Measurements from ENCODE around the gene ZFC3H1.

The ZFC3H1 gene

DNA sequence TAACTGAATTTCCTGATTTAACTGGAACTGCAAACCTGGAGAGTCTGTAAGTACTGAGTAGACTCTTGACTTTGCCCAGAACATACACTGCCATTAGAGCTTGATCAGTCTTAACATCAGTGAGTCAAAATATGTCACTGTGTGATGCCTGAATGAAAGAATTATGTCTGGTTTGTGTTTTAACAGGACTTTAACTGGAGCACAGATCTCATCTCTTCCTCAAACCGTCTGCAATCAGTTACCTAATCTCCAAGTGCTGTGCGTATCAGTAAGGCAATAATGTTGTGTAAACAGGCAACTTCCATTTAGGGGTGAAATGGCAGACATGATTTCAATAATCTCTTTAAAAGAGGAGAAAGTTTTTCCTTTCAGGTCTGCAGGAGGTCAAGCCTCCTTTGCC lies 97.0 kb downstream of the ZFC3H1 start:
- peak; percentile 60 for ATAC-seq
- 0 out of 2 replicates have a peak, but pooled peaks have one; percentile 25 for TF ChIP-seq ESRRG (CRISPR knock-in tag; IDR thresholded peaks at IDR 0.05)
- TF ChIP-seq TCF4 (CRISPR knock-in tag; IDR thresholded peaks at IDR 0.05; ENCODE audit: borderline replicate concordance), result peak; percentile 62; the same call in 1 of the 2 replicates
- peak; percentile 49; the same call in 1 of the 2 replicates for TF ChIP-seq ISL1 (CRISPR knock-in tag; IDR thresholded peaks at IDR 0.05)
- TF ChIP-seq TOX (CRISPR knock-in tag; IDR thresholded peaks at IDR 0.05; ENCODE audit: borderline replicate concordance), result no peak
- peak; percentile 80; the same call in 1 of the 2 replicates for TF ChIP-seq TSHZ2 (CRISPR knock-in tag; IDR thresholded peaks at IDR 0.05)

DNA sequence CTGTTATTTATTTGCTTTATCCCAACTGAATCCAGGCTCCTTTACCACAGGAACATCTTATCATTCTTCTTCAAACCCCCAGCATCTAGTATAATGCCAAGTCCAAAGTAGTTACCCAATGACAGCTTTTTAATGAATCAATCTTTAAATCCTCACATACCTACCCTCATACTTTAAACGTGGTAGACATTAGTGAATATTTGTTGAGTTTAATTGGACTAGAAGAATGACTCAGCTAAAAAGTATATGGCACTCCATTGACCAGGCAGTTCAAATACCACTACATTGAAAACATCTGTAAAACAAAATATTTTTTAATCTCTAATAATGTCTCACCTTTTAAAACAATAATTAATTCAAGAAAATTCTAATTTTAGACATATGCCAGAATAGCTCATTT lies 98.1 kb downstream of the ZFC3H1 start:
- peak; percentile 50 for ATAC-seq
- TF ChIP-seq ESRRG (CRISPR knock-in tag; IDR thresholded peaks at IDR 0.05) (no peak), ZFP30 (CRISPR knock-in tag; IDR thresholded peaks at IDR 0.05) (no peak), ZFP3 (CRISPR knock-in tag; IDR thresholded peaks at IDR 0.05) (no peak), PPARA (CRISPR knock-in tag; IDR thresholded peaks at IDR 0.05; ENCODE audit: borderline replicate concordance) (no peak), ARNTL (CRISPR knock-in tag; IDR thresholded peaks at IDR 0.05; ENCODE audit: borderline replicate concordance, low read depth) (no peak), SNAI2 (CRISPR knock-in tag; IDR thresholded peaks at IDR 0.05) (no peak), CSRNP3 (CRISPR knock-in tag; IDR thresholded peaks at IDR 0.05) (no peak), OSR1 (CRISPR knock-in tag; IDR thresholded peaks at IDR 0.05) (no peak), GLIS3 (CRISPR knock-in tag; IDR thresholded peaks at IDR 0.05) (no peak), RARB (CRISPR knock-in tag; IDR thresholded peaks at IDR 0.05) (no peak)
- TF ChIP-seq, protein P1, sequence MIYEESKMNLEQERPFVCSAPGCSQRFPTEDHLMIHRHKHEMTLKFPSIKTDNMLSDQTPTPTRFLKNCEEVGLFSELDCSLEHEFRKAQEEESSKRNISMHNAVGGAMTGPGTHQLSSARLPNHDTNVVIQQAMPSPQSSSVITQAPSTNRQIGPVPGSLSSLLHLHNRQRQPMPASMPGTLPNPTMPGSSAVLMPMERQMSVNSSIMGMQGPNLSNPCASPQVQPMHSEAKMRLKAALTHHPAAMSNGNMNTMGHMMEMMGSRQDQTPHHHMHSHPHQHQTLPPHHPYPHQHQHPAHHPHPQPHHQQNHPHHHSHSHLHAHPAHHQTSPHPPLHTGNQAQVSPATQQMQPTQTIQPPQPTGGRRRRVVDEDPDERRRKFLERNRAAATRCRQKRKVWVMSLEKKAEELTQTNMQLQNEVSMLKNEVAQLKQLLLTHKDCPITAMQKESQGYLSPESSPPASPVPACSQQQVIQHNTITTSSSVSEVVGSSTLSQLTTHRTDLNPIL (CRISPR knock-in tag; IDR thresholded peaks at IDR 0.05; ENCODE audit: low read depth), result no peak
- TF ChIP-seq, protein P2, sequence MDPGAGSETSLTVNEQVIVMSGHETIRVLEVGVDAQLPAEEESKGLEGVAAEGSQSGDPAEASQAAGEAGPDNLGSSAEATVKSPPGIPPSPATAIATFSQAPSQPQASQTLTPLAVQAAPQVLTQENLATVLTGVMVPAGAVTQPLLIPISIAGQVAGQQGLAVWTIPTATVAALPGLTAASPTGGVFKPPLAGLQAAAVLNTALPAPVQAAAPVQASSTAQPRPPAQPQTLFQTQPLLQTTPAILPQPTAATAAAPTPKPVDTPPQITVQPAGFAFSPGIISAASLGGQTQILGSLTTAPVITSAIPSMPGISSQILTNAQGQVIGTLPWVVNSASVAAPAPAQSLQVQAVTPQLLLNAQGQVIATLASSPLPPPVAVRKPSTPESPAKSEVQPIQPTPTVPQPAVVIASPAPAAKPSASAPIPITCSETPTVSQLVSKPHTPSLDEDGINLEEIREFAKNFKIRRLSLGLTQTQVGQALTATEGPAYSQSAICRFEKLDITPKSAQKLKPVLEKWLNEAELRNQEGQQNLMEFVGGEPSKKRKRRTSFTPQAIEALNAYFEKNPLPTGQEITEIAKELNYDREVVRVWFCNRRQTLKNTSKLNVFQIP (CRISPR knock-in tag; IDR thresholded peaks at IDR 0.05; ENCODE audit: borderline replicate concordance, low read depth), result no peak
- TF ChIP-seq, protein P3, sequence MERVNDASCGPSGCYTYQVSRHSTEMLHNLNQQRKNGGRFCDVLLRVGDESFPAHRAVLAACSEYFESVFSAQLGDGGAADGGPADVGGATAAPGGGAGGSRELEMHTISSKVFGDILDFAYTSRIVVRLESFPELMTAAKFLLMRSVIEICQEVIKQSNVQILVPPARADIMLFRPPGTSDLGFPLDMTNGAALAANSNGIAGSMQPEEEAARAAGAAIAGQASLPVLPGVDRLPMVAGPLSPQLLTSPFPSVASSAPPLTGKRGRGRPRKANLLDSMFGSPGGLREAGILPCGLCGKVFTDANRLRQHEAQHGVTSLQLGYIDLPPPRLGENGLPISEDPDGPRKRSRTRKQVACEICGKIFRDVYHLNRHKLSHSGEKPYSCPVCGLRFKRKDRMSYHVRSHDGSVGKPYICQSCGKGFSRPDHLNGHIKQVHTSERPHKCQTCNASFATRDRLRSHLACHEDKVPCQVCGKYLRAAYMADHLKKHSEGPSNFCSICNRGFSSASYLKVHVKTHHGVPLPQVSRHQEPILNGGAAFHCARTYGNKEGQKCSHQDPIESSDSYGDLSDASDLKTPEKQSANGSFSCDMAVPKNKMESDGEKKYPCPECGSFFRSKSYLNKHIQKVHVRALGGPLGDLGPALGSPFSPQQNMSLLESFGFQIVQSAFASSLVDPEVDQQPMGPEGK (CRISPR knock-in tag; IDR thresholded peaks at IDR 0.05; ENCODE audit: borderline replicate concordance), result no peak

- peak; percentile 22 for ATAC-seq
- TF ChIP-seq ISL1 (CRISPR knock-in tag; IDR thresholded peaks at IDR 0.05) (peak; percentile 89), TCF4 (CRISPR knock-in tag; IDR thresholded peaks at IDR 0.05; ENCODE audit: borderline replicate concordance) (peak; percentile 97), ZFP30 (CRISPR knock-in tag; IDR thresholded peaks at IDR 0.05) (no peak), ZNF565 (CRISPR knock-in tag; conservative IDR thresholded peaks at IDR 0.05; ENCODE audit: low read depth) (no peak), GLIS3 (CRISPR knock-in tag; IDR thresholded peaks at IDR 0.05) (0 out of 2 replicates have a peak, but pooled peaks have one; percentile 62), CSDC2 (CRISPR knock-in tag; IDR thresholded peaks at IDR 0.05) (no peak), BACH2 (CRISPR knock-in tag; IDR thresholded peaks at IDR 0.05; ENCODE audit: borderline replicate concordance) (no peak), RARB (CRISPR knock-in tag; IDR thresholded peaks at IDR 0.05) (0 out of 2 replicates have a peak, but pooled peaks have one; percentile 25), ZNF70 (CRISPR knock-in tag; IDR thresholded peaks at IDR 0.05) (no peak)
- TF ChIP-seq, protein P3 (CRISPR knock-in tag; IDR thresholded peaks at IDR 0.05; ENCODE audit: borderline replicate concordance), result no peak; the same call in 1 of the 2 replicates
- TF ChIP-seq, protein P2 (CRISPR knock-in tag; IDR thresholded peaks at IDR 0.05; ENCODE audit: borderline replicate concordance, low read depth), result no peak; the same call in 1 of the 2 replicates
- TF ChIP-seq, protein P1 (CRISPR knock-in tag; IDR thresholded peaks at IDR 0.05; ENCODE audit: low read depth), result no peak
These were observed 100.7 kb downstream of the ZFC3H1 start for GRCh38 chr12:71562676-71563595.

Data from SK-N-SH treated with all-trans-retinoic acid at 6 μM for 48 hours (cell line).